Measurements from ENCODE around the gene C1QTNF6.

Gene C1QTNF6

GRCh38 chr22:37224757-37225420 lies 36.8 kb upstream of the C1QTNF6 start:
- no peak for DNase-seq

DNA sequence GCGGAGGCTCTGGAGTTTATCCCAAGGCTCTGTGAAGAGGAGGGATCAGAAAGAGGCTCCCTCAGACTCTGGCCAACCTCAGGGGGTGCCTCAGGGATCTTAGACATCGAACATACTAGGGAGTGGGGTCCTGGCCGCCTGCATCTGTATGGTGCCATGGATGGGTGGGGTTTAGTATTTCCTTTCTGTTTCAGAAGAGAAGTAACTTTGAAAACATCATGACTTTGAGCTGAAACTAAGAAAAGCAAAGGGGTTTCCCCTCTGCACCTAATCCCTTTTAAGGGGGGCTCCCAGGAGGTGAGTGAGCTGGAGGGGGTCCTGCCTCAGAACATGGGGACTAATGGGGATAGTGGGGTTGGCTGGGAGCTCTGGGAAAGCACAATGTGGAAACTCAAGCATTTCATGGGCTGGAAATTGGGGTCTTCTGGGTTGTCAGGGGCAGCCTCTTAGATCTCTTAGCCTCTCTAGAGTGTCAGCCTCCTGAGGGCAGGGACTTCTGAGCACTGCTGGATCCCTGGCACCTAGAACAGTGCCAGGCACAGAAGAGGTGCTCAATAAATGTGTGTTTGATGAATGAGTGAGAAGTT lies 36.0 kb upstream of the C1QTNF6 start:
- no peak for DNase-seq

DNA sequence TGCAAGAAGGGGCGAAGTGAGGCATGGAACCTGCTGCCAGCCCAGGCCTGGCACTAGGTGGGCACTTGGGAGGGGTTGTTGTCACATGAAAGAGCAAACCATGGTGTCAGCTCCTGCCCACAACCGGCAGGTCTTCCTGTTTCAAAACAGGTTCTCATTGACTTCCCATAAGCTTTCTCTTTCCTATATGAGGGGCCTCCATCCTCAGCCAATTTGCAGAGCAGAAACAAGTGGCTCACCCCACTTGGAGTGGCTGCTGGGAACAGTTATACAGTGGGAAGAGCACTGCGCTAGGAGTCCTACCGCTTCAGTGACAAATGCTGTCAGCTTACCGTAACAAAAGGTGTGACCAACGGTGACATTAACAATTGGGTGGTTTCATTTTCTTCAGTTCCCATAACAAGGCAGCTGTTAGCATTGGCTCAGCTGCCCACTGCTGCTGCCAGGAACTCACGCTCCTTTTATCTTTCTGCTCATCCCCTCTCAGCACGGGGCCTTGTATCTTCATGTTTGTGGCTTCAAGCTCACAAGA lies 34.5 kb upstream of the C1QTNF6 start:
- no peak for DNase-seq

GRCh38 chr22:37221424-37222333 lies 33.6 kb upstream of the C1QTNF6 start:
- DNase-seq = no peak

DNA sequence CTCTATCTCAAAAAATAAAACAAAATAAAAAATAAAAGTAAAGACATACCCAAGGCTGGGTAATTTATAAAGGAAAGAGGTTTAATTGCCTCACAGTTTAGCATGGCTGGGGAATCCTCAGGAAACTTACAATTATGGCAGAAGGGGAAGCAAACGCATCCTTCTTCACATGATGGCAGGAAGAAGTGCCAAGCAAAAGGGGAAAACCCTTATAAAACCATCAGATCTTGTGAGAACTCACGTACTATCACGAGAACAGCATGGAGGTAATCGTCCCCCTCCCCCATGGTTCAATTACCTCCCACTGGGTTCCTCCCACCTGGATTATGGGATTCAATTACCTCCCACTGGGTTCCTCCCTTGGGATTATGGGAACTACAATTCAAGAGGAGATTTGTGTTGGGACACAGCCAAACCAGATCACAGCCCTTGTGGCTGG lies 32.5 kb upstream of the C1QTNF6 start:
- no peak for DNase-seq

- DNase-seq = no peak
Observed at GRCh38 chr22:37219533-37219932, 31.5 kb upstream of the C1QTNF6 start.

DNA sequence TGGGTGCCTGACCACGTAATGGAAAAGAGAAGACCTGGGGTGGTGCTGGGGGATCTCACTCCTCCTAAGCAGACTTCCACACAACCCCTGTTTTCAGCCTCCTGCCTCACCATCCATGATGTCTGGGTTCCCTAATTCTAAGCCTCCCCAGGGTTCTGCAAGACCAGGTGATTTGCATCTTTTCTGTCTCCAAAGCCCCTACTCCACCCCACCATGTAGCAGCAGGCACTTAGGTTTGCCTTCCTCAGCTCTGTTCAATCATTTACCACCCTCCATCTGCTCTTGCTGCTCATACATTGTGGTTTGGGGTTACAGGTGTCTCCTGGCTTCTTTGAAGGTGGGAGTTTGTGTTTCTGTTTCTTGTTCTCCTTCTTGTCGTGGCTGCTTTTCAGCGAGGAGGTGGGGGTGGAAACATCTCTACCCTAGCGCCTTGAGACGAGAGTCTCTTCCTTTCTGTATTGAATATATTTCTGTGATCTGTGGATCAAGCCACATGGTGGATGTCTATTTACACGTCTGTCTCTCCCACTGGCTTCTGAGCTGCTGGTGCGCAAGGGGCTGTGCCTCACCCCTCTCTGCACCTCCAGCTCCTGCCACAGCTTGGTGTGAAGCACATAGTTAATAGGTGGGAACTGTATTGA lies 30.8 kb upstream of the C1QTNF6 start:
- no peak for DNase-seq

DNA sequence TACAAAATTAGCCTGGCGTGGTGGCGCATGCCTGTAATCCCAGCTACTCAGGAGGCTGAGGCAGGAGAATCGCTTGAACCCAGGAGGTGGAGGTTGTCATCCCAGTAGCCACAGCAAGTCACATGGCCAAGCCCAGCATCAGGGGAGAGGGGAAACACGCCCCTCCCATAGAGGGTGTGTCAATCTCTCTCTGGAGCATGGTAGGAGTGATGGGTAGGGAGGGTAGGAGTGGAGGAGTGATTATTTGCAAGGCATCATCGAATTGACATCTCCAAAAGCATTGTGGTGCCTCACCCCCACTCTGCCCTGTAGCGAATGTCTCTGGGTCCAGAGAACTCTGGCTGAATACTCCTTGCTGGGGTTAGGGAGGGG lies 30.3 kb upstream of the C1QTNF6 start:
- no peak for DNase-seq

DNA sequence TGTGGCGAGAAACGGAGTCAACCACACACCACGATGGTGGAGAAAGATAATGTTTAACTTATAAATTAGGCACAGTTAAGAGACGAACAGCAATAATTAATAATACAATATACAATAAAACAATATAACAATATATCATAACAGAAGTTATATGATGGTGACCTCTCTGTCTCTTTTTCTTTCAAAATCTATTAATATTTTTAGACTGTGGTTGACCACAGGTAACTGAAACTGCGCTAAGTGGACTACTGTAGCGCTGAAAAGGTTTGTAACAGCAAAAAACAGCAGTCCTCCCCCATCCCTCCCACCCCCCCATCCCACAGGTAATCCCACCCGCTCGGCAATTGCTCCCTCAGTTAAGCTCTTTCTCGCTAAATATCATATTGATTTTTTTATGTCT lies 27.8 kb upstream of the C1QTNF6 start:
- no peak for DNase-seq

DNA sequence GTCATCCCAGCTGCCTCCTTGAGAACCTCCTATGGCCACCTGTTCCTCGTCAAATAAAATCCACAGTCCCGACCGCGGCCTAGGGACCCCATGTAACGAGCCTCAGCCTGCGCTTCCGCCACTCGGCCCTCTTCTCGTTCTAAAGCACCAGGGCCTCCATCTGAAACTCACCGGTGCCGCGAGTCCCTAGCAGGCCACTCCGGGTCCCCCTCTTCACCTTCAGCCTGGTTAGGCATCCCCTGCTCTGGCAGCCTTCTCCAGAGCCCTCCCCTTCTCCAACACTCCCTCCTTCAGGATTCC lies 26.6 kb upstream of the C1QTNF6 start:
- no peak for DNase-seq

DNA sequence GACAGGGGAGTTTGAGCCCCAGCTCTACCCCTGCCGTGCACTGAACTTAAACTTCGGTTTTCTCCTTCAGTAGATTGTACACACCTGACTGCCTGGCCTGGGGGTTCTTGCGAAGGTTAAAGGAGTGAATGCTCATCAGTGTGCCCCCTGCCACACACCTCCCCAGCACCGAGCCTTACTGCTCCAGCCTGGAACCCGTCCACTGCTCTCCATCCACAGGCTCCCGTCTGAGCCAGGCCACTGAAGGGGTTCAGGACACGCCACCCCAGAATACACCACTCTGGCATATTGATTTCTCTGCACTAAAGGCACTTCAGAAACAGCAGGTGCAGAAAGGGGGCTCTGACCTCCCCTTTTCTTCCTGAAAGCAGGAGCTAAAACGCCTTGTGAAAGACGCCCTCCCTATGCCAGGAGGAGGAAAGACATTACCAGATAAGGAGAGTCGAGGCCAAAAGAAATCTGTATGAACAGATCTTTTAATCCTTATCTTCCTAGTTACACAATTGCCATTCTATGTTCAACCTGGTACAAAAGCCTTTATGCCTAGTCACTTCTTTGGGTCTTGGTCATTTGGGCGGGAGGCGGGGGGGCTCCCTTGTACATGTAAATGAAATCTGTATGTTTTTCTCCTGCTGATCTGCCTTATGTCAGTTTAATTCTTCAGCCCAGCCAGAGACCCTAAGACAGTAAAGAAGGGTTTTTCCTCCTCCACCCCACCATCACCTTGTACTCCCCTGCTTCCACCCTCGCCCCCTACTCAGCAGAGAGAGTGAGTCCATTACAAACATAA lies 26.1 kb upstream of the C1QTNF6 start:
- DNase-seq = no peak

DNA sequence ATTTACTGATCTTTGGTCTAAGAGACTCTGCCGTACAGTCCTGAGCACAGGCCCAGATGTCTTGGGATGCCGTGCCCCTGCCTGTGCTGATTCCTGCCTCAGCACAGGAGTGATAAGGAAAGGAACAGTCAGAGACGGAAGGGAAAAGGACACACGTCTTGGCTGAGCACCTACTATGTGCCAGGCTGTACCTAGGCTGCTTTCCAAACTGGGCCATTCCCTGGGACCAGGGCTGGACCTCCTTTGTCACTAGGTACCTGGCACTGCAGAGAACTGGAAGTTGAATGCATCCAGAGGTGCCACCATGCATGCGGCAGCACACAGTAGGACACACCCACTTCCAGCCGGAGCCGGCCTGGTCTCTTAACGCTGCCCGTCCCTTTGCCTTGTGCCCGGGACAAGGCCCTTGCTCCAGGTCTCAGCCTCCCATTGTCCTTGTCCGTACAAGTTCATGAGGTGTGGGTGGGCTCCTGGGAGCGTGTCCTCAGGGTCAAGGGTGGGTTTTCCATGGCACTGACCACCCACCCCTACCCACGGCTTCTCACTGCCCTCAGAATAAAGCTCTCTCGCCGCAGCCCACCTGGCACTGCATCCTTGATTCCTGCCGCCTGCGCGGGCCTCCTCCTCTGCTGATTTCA lies 25.3 kb upstream of the C1QTNF6 start:
- DNase-seq = no peak

DNA sequence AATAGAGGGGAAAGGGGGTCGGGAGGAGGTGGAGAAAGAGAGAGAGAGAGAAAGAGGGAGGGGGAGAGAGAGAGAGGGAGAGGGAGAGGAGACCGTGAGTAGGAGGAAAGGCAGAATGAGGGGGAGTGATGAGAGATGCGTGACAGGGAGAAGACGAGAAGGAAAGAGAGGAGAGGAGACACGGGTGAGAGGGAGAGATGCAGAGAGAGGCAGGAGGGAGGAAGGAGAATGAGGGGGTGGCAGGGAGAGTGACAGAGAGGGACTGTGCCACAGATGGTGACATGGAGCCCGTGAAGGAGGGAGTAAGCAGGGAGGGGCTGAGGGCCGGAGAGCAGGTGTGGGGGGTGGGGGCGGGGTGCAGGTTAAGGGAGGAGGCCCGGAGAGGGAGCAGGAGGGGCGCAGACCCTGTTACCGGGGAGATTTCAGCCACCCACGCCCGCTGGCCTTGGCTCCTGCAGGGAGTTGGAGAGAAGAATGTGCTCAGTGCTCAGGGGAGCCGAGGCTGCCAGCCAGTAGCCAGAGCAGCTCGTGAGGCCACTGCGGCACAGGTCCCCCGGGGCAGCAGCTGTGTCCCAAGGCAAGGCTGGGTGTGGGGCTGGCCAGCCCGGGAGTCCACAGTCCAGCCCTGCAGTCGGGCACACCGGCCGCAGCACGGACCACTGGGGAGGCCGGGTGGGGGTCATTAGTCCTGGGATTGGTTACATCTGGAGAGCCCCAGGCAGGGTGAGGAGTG lies 24.3 kb upstream of the C1QTNF6 start, which contains the start of gene SSTR3:
SSTR3 (minus strand) TSS at position 304 of the 733 bp plus-strand sequence. CDS start 4,674 bp downstream, outside the sequence.
- DNase-seq = peak in 14 of 58 donors; percentile 20 to 74 (median 50)

DNA sequence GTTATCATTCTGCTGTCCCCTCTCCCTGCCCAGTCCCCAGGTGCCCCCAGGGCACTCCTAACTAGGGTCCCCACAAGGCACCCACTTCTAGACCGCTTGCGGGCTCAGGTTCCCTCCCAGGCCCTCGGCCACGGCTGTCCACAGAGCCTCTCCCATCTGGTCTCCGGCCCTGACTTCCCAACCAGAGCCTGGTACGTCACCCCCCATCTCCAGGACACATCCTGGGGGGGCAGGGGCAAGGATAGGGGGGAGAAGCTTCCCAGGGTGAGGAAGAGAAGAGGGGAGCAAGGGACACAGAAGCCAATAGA lies 23.8 kb upstream of the C1QTNF6 start:
- no peak for DNase-seq

- peak in 8 of 58 donors; percentile 9 to 59 (median 42) for DNase-seq
Observed at GRCh38 chr22:37211075-37211865, 23.2 kb upstream of the C1QTNF6 start.

GRCh38 chr22:37210041-37210803 lies 22.2 kb upstream of the C1QTNF6 start:
- DNase-seq = peak in 18 of 58 donors; percentile 19 to 79 (median 34)

- no peak for DNase-seq
Observed at GRCh38 chr22:37209140-37209845, 21.2 kb upstream of the C1QTNF6 start.
